ENCODE results near the gene TBL3. TPM values are rescaled to one million over a fixed set of nuclear protein-coding genes. Genes with fewer than 3 reads are reported as not detected.

Gene TBL3
- total and polyA plus RNA-seq, 9 of the 15 experiments (the other 6 are each of a cell fraction or from before 2014, with no cell fraction given) = 0.97 to 117 (median 24.5) TPM

- TF ChIP-seq, protein P1, sequence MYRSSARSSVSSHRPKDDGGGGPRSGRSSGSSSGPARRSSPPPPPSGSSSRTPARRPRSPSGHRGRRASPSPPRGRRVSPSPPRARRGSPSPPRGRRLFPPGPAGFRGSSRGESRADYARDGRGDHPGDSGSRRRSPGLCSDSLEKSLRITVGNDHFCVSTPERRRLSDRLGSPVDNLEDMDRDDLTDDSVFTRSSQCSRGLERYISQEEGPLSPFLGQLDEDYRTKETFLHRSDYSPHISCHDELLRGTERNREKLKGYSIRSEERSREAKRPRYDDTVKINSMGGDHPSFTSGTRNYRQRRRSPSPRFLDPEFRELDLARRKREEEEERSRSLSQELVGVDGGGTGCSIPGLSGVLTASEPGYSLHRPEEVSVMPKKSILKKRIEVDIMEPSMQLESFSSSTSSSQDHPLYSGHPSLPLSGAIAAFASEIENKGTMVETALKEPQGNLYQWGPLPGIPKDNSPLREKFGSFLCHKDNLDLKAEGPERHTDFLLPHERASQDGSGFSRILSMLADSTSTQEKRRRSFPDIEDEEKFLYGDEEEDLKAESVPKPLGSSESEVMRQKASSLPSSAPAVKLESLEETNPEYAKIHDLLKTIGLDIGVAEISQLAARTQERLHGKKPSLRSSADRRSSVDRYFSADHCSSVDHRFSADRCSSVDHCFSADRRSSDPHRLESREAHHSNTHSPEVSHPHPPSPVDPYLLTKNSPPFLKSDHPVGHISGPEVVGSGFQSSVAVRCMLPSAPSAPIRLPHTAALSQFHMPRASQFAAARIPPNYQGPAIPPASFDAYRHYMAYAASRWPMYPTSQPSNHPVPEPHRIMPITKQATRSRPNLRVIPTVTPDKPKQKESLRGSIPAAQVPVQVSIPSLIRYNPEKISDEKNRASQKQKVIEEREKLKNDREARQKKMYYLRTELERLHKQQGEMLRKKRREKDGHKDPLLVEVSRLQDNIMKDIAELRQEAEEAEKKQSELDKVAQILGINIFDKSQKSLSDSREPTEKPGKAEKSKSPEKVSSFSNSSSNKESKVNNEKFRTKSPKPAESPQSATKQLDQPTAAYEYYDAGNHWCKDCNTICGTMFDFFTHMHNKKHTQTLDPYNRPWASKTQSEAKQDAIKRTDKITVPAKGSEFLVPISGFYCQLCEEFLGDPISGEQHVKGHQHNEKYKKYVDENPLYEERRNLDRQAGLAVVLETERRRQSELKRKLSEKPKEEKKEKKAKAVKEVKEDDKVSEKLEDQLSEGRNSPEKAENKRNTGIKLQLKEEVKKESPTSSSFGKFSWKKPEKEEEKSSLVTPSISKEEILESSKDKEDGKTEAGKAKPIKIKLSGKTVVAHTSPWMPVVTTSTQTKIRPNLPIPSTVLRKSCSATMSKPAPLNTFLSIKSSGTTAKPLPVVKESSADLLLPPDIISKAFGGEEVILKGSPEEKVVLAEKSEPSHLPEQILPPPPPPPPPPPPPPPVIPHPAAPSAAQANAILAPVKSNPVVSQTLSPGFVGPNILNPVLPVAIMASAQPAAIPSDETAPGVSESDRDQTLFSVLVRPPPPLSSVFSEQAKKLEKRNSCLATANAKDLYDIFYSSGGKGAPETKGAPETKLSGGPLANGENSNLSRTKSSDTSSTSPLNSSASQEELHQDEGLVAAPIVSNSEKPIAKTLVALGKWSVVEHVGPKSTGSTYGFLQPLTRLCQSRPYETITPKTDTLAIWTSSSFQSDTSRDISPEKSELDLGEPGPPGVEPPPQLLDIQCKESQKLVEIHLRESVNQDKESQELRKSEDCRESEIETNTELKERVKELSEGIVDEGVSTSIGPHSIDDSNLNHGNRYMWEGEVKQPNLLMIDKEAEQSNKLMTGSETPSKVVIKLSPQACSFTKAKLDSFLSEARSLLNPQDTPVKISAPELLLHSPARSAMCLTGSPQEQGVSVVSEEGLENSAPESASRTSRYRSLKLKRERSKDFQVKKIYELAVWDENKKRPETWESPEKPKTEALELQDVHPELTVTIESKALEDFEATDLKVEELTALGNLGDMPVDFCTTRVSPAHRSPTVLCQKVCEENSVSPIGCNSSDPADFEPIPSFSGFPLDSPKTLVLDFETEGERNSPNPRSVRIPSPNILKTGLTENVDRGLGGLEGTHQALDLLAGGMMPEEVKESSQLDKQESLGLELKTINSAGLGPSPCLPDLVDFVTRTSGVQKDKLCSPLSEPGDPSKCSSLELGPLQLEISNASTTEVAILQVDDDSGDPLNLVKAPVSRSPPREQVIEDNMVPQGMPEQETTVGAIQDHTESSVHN (IDR thresholded peaks at IDR 0.05; ENCODE audit: borderline replicate concordance in 1 of 2, low read depth in 1 of 2) = no peak
- TF ChIP-seq ESRRA (IDR thresholded peaks at IDR 0.05; ENCODE audit: borderline replicate concordance, low read depth) (0 out of 2 replicates have a peak, but pooled peaks have one; percentile 26), NR2C2 (CRISPR knock-in tag; IDR thresholded peaks at IDR 0.05) (no peak), NR2C2 (tag; IDR thresholded peaks at IDR 0.05) (peak; percentile 77; the same call in 1 of the 2 replicates), ZNF146 (CRISPR knock-in tag; IDR thresholded peaks at IDR 0.05; ENCODE audit: unreplicated experiment) (no peak), SIN3A (IDR thresholded peaks at IDR 0.05; ENCODE audit: borderline replicate concordance in 2 of 2, control insufficient read depth in 1 of 2, low read depth in 2 of 2, low read length in 2 of 2) (peak in 1 of 2 experiments; percentile 54; a peak in 2 of 4 replicates), NFIC (IDR thresholded peaks at IDR 0.05) (no peak), GATAD2B (IDR thresholded peaks at IDR 0.05; ENCODE audit: borderline replicate concordance) (no peak), RFX7 (CRISPR knock-in tag; IDR thresholded peaks at IDR 0.05) (no peak), ZNF263 (CRISPR knock-in tag; IDR thresholded peaks at IDR 0.05; ENCODE audit: borderline replicate concordance) (0 out of 2 replicates have a peak, but pooled peaks have one; percentile 1), LARP7 (IDR thresholded peaks at IDR 0.05) (no peak), TBP (optimal IDR thresholded peaks at IDR 0.05; ENCODE audit: low read depth, low read length) (peak; percentile 0), ARNT (IDR thresholded peaks at IDR 0.05) (no peak), RBBP5 (IDR thresholded peaks at IDR 0.05; ENCODE audit: borderline replicate concordance, insufficient read depth, low read length, poor library complexity, severe bottlenecking) (peak; percentile 37), CREB3L1 (IDR thresholded peaks at IDR 0.05; ENCODE audit: borderline replicate concordance, low read depth) (peak; percentile 68; the same call in 1 of the 2 replicates), SOX6 (IDR thresholded peaks at IDR 0.05) (no peak)
- TF ChIP-seq, protein P2, sequence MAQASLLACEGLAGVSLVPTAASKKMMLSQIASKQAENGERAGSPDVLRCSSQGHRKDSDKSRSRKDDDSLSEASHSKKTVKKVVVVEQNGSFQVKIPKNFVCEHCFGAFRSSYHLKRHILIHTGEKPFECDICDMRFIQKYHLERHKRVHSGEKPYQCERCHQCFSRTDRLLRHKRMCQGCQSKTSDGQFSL (CRISPR knock-in tag; IDR thresholded peaks at IDR 0.05) = no peak
- TF ChIP-seq, protein P2 (tag; IDR thresholded peaks at IDR 0.05) = no peak
These were observed 21.0 kb downstream of the TBL3 start (continued) for GRCh38 chr16:1992704-1993317.
